H1 (cell line): ENCODE data around the gene ARFGEF3. TPM values are rescaled to one million over a fixed set of nuclear protein-coding genes. Genes with fewer than 3 reads are reported as not detected.

Source experiments
- CTCF ChIA-PET: fragments of 300-600 bp; sonication (Branson Sonifier 250); formaldehyde crosslinking; loops from one replicate; lab custom pipeline; 2021; ENCODE audit not compliant: partially characterized antibody; lab: Charles Lee
- POLR2A ChIA-PET: fragments of 300-600 bp; sonication (Branson Sonifier 250); formaldehyde crosslinking; loops from one replicate; lab custom pipeline; 2021; ENCODE audit warnings: inconsistent platforms; ENCODE audit not compliant: partially characterized antibody; lab: Charles Lee
- DNase-seq, 2 experiments: peaks; one replicate each; pipeline versions ENCODE4 v3.0.0 to v3.0.0-alpha.2; 2010 to 2022; ENCODE audit warnings: low spot score in 2 of 2, low read depth in 1 of 2, mixed read lengths in 1 of 2
- FAIRE-seq: peaks from 2 replicates; lab custom pipeline; 2011; peaks lifted over from hg19 to GRCh38; lab: Jason Lieb, UNC
- H2AFZ ChIP-seq: 2 replicates; pipeline ENCODE4 v1.8.1; 2012; ENCODE audit warnings: low read length, inconsistent platforms
- H2AK5ac ChIP-seq: 2 replicates; pipeline ENCODE4 v1.6.1; 2013; ENCODE audit warnings: low read depth, low read length
- H2BK120ac ChIP-seq: replicated peaks from 2 replicates; pipeline ENCODE3; 2013; ENCODE audit warnings: low read depth, low read length, inconsistent platforms
- H2BK12ac ChIP-seq: 2 replicates; pipeline ENCODE4 v1.6.1; 2013; ENCODE audit warnings: low read depth, low read length
- H2BK15ac ChIP-seq: 2 replicates; pipeline ENCODE4 v1.6.1; 2013; ENCODE audit warnings: low read length
- H2BK20ac ChIP-seq: 2 replicates; pipeline ENCODE4 v1.6.1; 2013; ENCODE audit warnings: low read length
- H2BK5ac ChIP-seq: 2 replicates; pipeline ENCODE4 v1.6.1; 2013; ENCODE audit warnings: low read depth, low read length
- H3K14ac ChIP-seq: 2 replicates; pipeline ENCODE4 v1.6.1; 2013; ENCODE audit warnings: inconsistent platforms; ENCODE audit not compliant: insufficient read length
- H3K18ac ChIP-seq: 2 replicates; pipeline ENCODE4 v1.6.1; 2013; ENCODE audit warnings: low read length; ENCODE audit errors: extremely low read depth
- H3K23ac ChIP-seq: 2 replicates; pipeline ENCODE4 v1.6.1; 2013; ENCODE audit warnings: inconsistent platforms; ENCODE audit not compliant: insufficient read length
- H3K23me2 ChIP-seq: 2 replicates; pipeline ENCODE4 v1.6.1; 2013; ENCODE audit warnings: low read depth, low read length
- H3K27ac ChIP-seq: 2 replicates; pipeline ENCODE4 v1.6.1; 2011; ENCODE audit warnings: low read depth, low read length, inconsistent platforms
- H3K27me3 ChIP-seq, 4 experiments: replicated peaks in 1 of 4; 1 replicate in 1 of 4; 2 replicates in 3 of 4; pipeline versions ENCODE4 v1.6.1 to v1.8.1; 2011 to 2013; ENCODE audit warnings: low read length in 3 of 4, mild to moderate bottlenecking in 3 of 4, inconsistent platforms in 2 of 4, mixed read lengths in 2 of 4, moderate library complexity in 1 of 4; ENCODE audit not compliant: control insufficient read depth in 3 of 4, insufficient read depth in 3 of 4; ENCODE audit errors: extremely low read depth in 1 of 4
- H3K36me3 ChIP-seq, 4 experiments: 2 replicates each; pipeline versions ENCODE4 v1.6.1 to v1.8.1; 2011 to 2013; ENCODE audit warnings: mild to moderate bottlenecking in 4 of 4, low read length in 3 of 4, moderate library complexity in 2 of 4, control low read depth in 1 of 4, inconsistent platforms in 1 of 4; ENCODE audit not compliant: insufficient read depth in 4 of 4, control insufficient read depth in 2 of 4
- H3K4ac ChIP-seq: replicated peaks from 2 replicates; pipeline ENCODE3; 2013; ENCODE audit warnings: low read length, low read depth, mixed read lengths, inconsistent platforms; ENCODE audit not compliant: insufficient read length
- H3K4me1 ChIP-seq, 4 experiments: replicated peaks in 1 of 4; 1 replicate in 1 of 4; 2 replicates in 3 of 4; pipeline versions ENCODE4 v1.6.1 to v1.8.1; 2011 to 2013; ENCODE audit warnings: low read length in 3 of 4, inconsistent platforms in 2 of 4, mixed read lengths in 1 of 4; ENCODE audit not compliant: insufficient read depth in 4 of 4, control insufficient read depth in 3 of 4
- H3K4me2 ChIP-seq, 2 experiments: 2 replicates each; pipeline versions ENCODE4 v1.6.1 to v1.8.1; 2011 to 2013; ENCODE audit warnings: low read depth in 2 of 2, low read length in 2 of 2, control low read depth in 1 of 2, inconsistent platforms in 1 of 2, mild to moderate bottlenecking in 1 of 2; ENCODE audit not compliant: insufficient read depth in 1 of 2
- H3K4me3 ChIP-seq, 4 experiments: fragments of 200-600, 300-600 bp in 1 of 4; sonication (generic), shearing (Covaris generic), sonication (Bioruptor Twin) in 1 of 4; 2 replicates each; pipeline versions ENCODE4 v1.5.1 to v1.8.1; 2011 to 2016; ENCODE audit warnings: low read length in 4 of 4, low read depth in 3 of 4, control low read depth in 2 of 4, inconsistent platforms in 2 of 4, mild to moderate bottlenecking in 2 of 4, mixed read lengths in 1 of 4, moderate library complexity in 1 of 4; ENCODE audit not compliant: insufficient read depth in 2 of 4; ENCODE audit errors: extremely low read depth in 1 of 4
- H3K56ac ChIP-seq: replicated peaks from 2 replicates; pipeline ENCODE3; 2013; ENCODE audit warnings: low read depth, mild to moderate bottlenecking, mixed read lengths, low read length, inconsistent platforms; ENCODE audit not compliant: insufficient read length
- H3K79me1 ChIP-seq: 2 replicates; pipeline ENCODE4 v1.6.1; 2013; ENCODE audit warnings: low read depth, low read length, control low read depth
- H3K79me2 ChIP-seq, 2 experiments: 2 replicates each; pipeline versions ENCODE4 v1.6.1 to v1.8.1; 2012 to 2013; ENCODE audit warnings: low read length in 2 of 2, mild to moderate bottlenecking in 2 of 2, inconsistent platforms in 1 of 2; ENCODE audit not compliant: insufficient read depth in 2 of 2, control insufficient read depth in 1 of 2
- H3K9ac ChIP-seq, 4 experiments: replicated peaks in 1 of 4; 1 replicate in 1 of 4; 2 replicates in 3 of 4; pipeline versions ENCODE4 v1.6.1 to v1.8.1; 2011 to 2013; ENCODE audit warnings: low read depth in 3 of 4, low read length in 3 of 4, control low read depth in 2 of 4, mild to moderate bottlenecking in 2 of 4, moderate library complexity in 2 of 4, inconsistent platforms in 1 of 4; ENCODE audit errors: extremely low read depth in 1 of 4
- H3K9me3 ChIP-seq, 2 experiments: 2 replicates each; pipeline versions ENCODE4 v1.6.1 to v1.8.1; 2012 to 2013; ENCODE audit warnings: mild to moderate bottlenecking in 2 of 2, moderate library complexity in 2 of 2, control low read depth in 1 of 2, inconsistent platforms in 1 of 2, low read depth in 1 of 2, low read length in 1 of 2, mixed read lengths in 1 of 2; ENCODE audit not compliant: insufficient read depth in 2 of 2
- H4K20me1 ChIP-seq, 2 experiments: replicated peaks in 1 of 2; 2 replicates each; pipeline versions ENCODE3 to v1.8.1; 2011 to 2013; ENCODE audit warnings: inconsistent platforms in 2 of 2, low read length in 2 of 2, mild to moderate bottlenecking in 1 of 2; ENCODE audit not compliant: insufficient read depth in 2 of 2, control insufficient read depth in 1 of 2
- H4K5ac ChIP-seq: 2 replicates; pipeline ENCODE4 v1.6.1; 2013; ENCODE audit warnings: low read length, low read depth, mixed read lengths, inconsistent platforms; ENCODE audit not compliant: insufficient read length
- H4K8ac ChIP-seq: 2 replicates; pipeline ENCODE4 v1.8.0; 2013; ENCODE audit warnings: mild to moderate bottlenecking, moderate library complexity, low read length, inconsistent platforms; ENCODE audit not compliant: insufficient read depth; ENCODE audit errors: extremely low read depth
- H4K91ac ChIP-seq: replicated peaks from 2 replicates; pipeline ENCODE3; 2013; ENCODE audit warnings: low read length, mixed read lengths, inconsistent platforms; ENCODE audit not compliant: insufficient read length
- BACH1 ChIP-seq: IDR thresholded peaks from 2 replicates; pipeline ENCODE4 v1.6.1; 2012; ENCODE audit warnings: low read length, improper control_type of control experiment
- GABPA ChIP-seq: IDR thresholded peaks from 2 replicates; pipeline ENCODE4 v1.6.1; 2011; ENCODE audit warnings: mild to moderate bottlenecking, low read length, moderate library complexity, borderline replicate concordance; ENCODE audit not compliant: insufficient read depth
- HDAC6 ChIP-seq: IDR thresholded peaks from one replicate; pipeline ENCODE4 v1.7.1; 2012; ENCODE audit warnings: low read depth, mild to moderate bottlenecking, inconsistent platforms, low read length, moderate library complexity
- POLR2AphosphoS5 ChIP-seq: IDR thresholded peaks from 2 replicates; pipeline ENCODE4 v1.6.1; 2011; ENCODE audit warnings: low read depth, low read length
- SAP30 ChIP-seq: fragments of 300-600 bp; sonication (generic); IDR thresholded peaks from 2 replicates; pipeline ENCODE4 v1.7.1; 2012; ENCODE audit warnings: low read length, moderate library complexity, mild to moderate bottlenecking, inconsistent platforms; ENCODE audit not compliant: insufficient read depth, insufficient replicate concordance
- SP4 ChIP-seq: IDR thresholded peaks from 2 replicates; pipeline ENCODE4 v1.6.1; 2012; ENCODE audit warnings: low read length, inconsistent platforms
- TBP ChIP-seq: IDR thresholded peaks from 2 replicates; pipeline ENCODE4 v1.6.1; 2011; ENCODE audit warnings: low read depth, low read length, improper control_type of control experiment
- YY1 ChIP-seq: IDR thresholded peaks from 2 replicates; pipeline ENCODE4 v1.6.1; 2011; ENCODE audit warnings: low read depth, mild to moderate bottlenecking, low read length
- WGBS, 2 experiments: shearing (Covaris generic) in 1 of 2; methylation state at CpG; one replicate each; pipeline versions ENCODE4 v1.1.6 to v1.1.7; 2013 to 2015; ENCODE audit warnings: low lambda C conversion rate in 2 of 2, mixed read lengths in 2 of 2, inconsistent platforms in 1 of 2, low coverage in 1 of 2, missing lambda C conversion rate in 1 of 2; ENCODE audit not compliant: insufficient replicate concordance in 2 of 2, insufficient coverage in 1 of 2, insufficient read length in 1 of 2; ENCODE audit errors: extremely low coverage in 1 of 2, missing lambda C conversion rate in 1 of 2; 5-methylcytosine and 5-hydroxymethylcytosine counted together
- polyA plus RNA-seq, 7 experiments: library from polyadenylated mRNA; depleted of rRNA in 3 of 7; stranded (reverse) in 5 of 7; unstranded in 2 of 7; fragments of >200 nt in 5 of 7; fragments of 200-250 nt in 2 of 7; gene quantifications; 1 replicate in 5 of 7; 2 replicates in 1 of 7; 4 replicates in 1 of 7; pipeline versions ENCODE4 v1.2.1 to v1.2.3, GENCODE V29; 2011 to 2013; ENCODE audit warnings: missing spikeins in 2 of 7, mixed read lengths in 2 of 7
- total RNA-seq: library from RNA; stranded (reverse); fragmentation: NEBNext Ultra II Directional; extraction: Animal tissue kit (Norgen Biotek cat#: 25700); gene quantifications from 2 replicates; pipeline ENCODE4 v1.2.1, GENCODE V29; 2021

The ARFGEF3 gene
- total and polyA plus RNA-seq, 2 of the 8 experiments (the other 6 are each of a cell fraction or from before 2014, with no cell fraction given): 5.8 to 23.2 TPM

DNA sequence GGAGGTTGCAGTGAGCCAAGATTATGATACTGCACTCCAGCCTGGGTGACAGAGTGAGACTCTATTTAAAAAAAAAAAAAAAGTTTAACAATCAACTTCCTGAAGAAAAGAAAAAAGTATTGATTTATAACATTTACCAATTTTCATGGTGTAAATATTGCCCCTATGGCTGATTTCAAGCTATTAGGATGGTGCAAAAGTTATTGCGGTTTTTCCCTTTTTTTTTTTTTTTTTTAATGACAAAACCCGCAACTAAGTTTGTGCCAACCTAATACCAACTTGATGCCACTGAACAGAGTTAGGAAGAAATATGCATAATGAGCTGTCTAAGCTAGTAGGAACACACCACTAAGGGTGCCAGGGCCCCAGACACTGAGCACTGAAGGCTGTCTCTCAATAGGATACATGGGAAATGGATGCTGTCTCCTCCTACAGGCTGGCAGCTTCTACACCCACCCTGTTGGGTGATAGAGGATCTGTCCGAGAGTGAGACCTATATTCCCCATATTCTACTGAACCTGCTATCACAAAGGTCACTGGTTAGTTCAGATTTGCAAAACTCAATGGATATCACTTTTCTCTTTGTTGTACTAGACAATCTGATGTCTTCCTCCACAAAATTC is 48.0 kb upstream of the ARFGEF3 start:
- Histone ChIP-seq H3K27ac (no peak overlapping the region), H2AFZ (no peak overlapping the region), H3K36me3 (no peaks in the 10 kb centered on the region), H3K4me1 (peaks cover 0 to 3% (median 2%) of the 10 kb centered on the region in 4 experiments; a peak in 3 of 7 replicates), H2AK5ac (no peak overlapping the region), H2BK20ac (no peak overlapping the region), H3K27me3 (no peaks in the 10 kb centered on the region; a peak in 1 of 7 replicates), H2BK5ac (no peak overlapping the region), H3K56ac (no peak overlapping the region), H3K14ac (no peak overlapping the region), H2BK15ac (no peak overlapping the region), H3K4ac (no peak overlapping the region), H4K91ac (no peak overlapping the region), H3K23ac (no peak overlapping the region), H4K5ac (no peak overlapping the region), H3K4me2 (no peak overlapping the region), H3K79me1 (no peaks in the 10 kb centered on the region), H3K79me2 (no peaks in the 10 kb centered on the region), H3K9ac (no peak overlapping the region), H3K9me3 (peaks cover under 1 to 1% of the 10 kb centered on the region in 2 experiments; a peak in 1 of 4 replicates), H3K18ac (no peak overlapping the region), H2BK12ac (no peak overlapping the region), H3K23me2 (no peaks in the 10 kb centered on the region), H2BK120ac (no peak overlapping the region), H4K20me1 (no peaks in the 10 kb centered on the region), H3K4me3 (no peak overlapping the region), H4K8ac (no peak overlapping the region)
- FAIRE-seq (no peak), DNase-seq (no peak)
- CTCF ChIA-PET: interaction anchor here (0.6 to 7.1 kb wide), 5 partner anchors 31 to 173 kb away, joined by 3 to 106 read pairs (median 5); no protein-coding TSS in a partner anchor
- no peak for TF ChIP-seq YY1
- TF ChIP-seq SP4: no peak
- TF ChIP-seq TBP: no peak
- no peak for TF ChIP-seq BACH1
- TF ChIP-seq GABPA: no peak
- TF ChIP-seq HDAC6: no peak
- TF ChIP-seq POLR2AphosphoS5: no peak
- TF ChIP-seq SAP30: no peak
- WGBS, 2 experiments: 75% methylated on average over 2 of the region's 3 CpGs; no CpG with 5 or more reads in 1 of the 2 experiments
- POLR2A ChIA-PET: interaction anchor here (0.6 to 1.2 kb wide), 2 partner anchors 23 to 314 kb away, joined by 3 to 4 read pairs; no protein-coding TSS in a partner anchor
